Gastroesophageal sphincter (tissue), 3 donors: ENCODE results near the gene FBXO22.

Experiments
- CTCF ChIP-seq, 4 experiments: fragments of 200-600 bp in 2 of 4; fragments of 450-650 bp in 2 of 4; sonication (generic) in 1 of 4; IDR thresholded peaks; one replicate each; pipeline ENCODE4 v1.5.1; 2017 to 2019; ENCODE audit warnings: antibody characterized with exemption in 4 of 4, mild to moderate bottlenecking in 2 of 4, moderate library complexity in 2 of 4
- POLR2A ChIP-seq, 2 donors: fragments of 450-650 bp; IDR thresholded peaks; one replicate each; pipeline ENCODE4 v1.6.1; 2017; ENCODE audit warnings: antibody characterized with exemption in 2 of 2, mild to moderate bottlenecking in 2 of 2, moderate library complexity in 1 of 2
- POLR2AphosphoS5 ChIP-seq: sonication (generic); formaldehyde crosslinking; IDR thresholded peaks from one replicate; pipeline ENCODE4 v1.6.1; 2017; ENCODE audit warnings: antibody characterized with exemption

GRCh38 chr15:75927601-75928000 is 23.9 kb downstream of the FBXO22 start:
- TF ChIP-seq CTCF (IDR thresholded peaks at IDR 0.05) (no peak), POLR2A (IDR thresholded peaks at IDR 0.05) (no peak), POLR2AphosphoS5 (no peak)
